Erythroblast (primary cell): ENCODE data around the gene SH3BP5L.

Experiments
- GATA1 ChIP-seq: IDR thresholded peaks from 2 replicates; pipeline ENCODE4 v1.6.1; 2011; ENCODE audit warnings: low read depth, mild to moderate bottlenecking, control low read depth, low read length, moderate library complexity
- POLR2A ChIP-seq: IDR thresholded peaks from 2 replicates; pipeline ENCODE4 v1.6.1; 2011; ENCODE audit warnings: mild to moderate bottlenecking, low read length

DNA sequence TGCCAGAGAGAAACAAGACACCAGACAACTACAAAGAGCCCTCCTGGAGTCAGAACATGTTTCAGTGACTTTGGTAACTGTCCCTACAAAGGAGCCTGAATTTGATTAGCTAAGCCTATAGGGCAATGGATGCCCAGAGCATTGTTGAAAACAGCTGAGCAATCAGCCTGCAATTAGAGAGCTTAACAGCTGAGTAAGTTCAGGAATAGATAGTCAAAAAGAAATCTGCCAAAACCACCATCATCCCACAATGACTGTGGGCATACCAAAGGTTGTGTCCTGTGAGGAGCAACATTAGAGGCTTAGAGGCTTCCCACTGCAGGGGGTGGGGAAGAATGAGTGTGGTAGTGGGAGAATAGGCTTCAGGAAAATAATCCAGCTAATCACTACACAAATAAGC, 32.1 kb downstream of the SH3BP5L start:
- no peak for TF ChIP-seq POLR2A
- no peak for TF ChIP-seq GATA1
